ENCODE data around the gene AP4M1.

- TF ChIP-seq CTCF (conservative IDR thresholded peaks at IDR 0.05; ENCODE audit: low read depth, low read length) (no peak), EZH2 (IDR thresholded peaks at IDR 0.05; ENCODE audit: borderline replicate concordance, low read depth, low read length, poor library complexity, severe bottlenecking) (no peak)
These were observed 13.6 kb downstream of the AP4M1 start for GRCh38 chr7:100115026-100115425.
